ENCODE measurements around the gene PVALEF. TPM values are rescaled to one million over a fixed set of nuclear protein-coding genes. Genes with fewer than 3 reads are reported as not detected.

PVALEF gene
- total RNA-seq, 1 experiment from 2014 or later = not detected

- peaks cover 13% of the 10 kb centered on the region for H3K4me1 ChIP-seq (ENCODE audit: control insufficient read depth, insufficient read depth, low read length)
- in situ Hi-C loops (cut with HindIII; ENCODE audit: low pct_unique_long_range_greater_than_20kb, low sequenced_read_pairs) = no loop called here
- ATAC-seq (peak; percentile 8; the same call in 1 of the 2 replicates), DNase-seq (ENCODE audit: low read depth, low spot score) (no peak)
- no peaks in the 10 kb centered on the region for H3K9me3 ChIP-seq (ENCODE audit: control insufficient read depth, insufficient read depth, low read depth, low read length)
- peak overlapping the region; percentile 65 for H3K27ac ChIP-seq (ENCODE audit: low read length)
- TF ChIP-seq POLR2AphosphoS5 (IDR thresholded peaks at IDR 0.05; ENCODE audit: low read depth, low read length) (no peak), SIN3A (IDR thresholded peaks at IDR 0.05; ENCODE audit: borderline replicate concordance, insufficient read depth, low read depth, low read length) (0 out of 2 replicates have a peak, but pooled peaks have one; percentile 17)
- POLR2A ChIA-PET = interaction anchor here (0.6 to 1.2 kb wide), 3 partner anchors 17 to 178 kb away, joined by 3 to 4 read pairs (median 4); partner anchors contain the start of genes NDUFAF8 and TEPSIN
- CTCF ChIA-PET = interaction anchor here (0.6 to 1.2 kb wide), 4 partner anchors 22 to 350 kb away, joined by 4 to 17 read pairs (median 6); no protein-coding TSS in a partner anchor
- no TSS peak for BruUV-seq (replicated peaks)
- peak overlapping the region; percentile 76 to 81 for H3K4me3 ChIP-seq (ENCODE audit: low read depth in 2 of 2, low read length in 2 of 2)
- no peaks in the 10 kb centered on the region for H3K36me3 ChIP-seq (ENCODE audit: control insufficient read depth, insufficient read depth, low read length)
- intact Hi-C loops (cut with micrococcal nuclease; ENCODE audit: unreplicated experiment) = no loop called here
- no peaks in the 10 kb centered on the region for H3K27me3 ChIP-seq (ENCODE audit: control insufficient read depth, insufficient read depth, low read length)
Measured at GRCh38 chr17:81221842-81222619, 56.7 kb downstream of the PVALEF start.

- intact Hi-C loops (cut with micrococcal nuclease; ENCODE audit: unreplicated experiment) (no loop called here), in situ Hi-C loops (cut with HindIII; ENCODE audit: low pct_unique_long_range_greater_than_20kb, low sequenced_read_pairs) (no loop called here)
- Histone ChIP-seq H3K36me3 (ENCODE audit: control insufficient read depth, insufficient read depth, low read length) (no peaks in the 10 kb centered on the region), H3K4me1 (ENCODE audit: control insufficient read depth, insufficient read depth, low read length) (peaks cover 13% of the 10 kb centered on the region), H3K9me3 (ENCODE audit: control insufficient read depth, insufficient read depth, low read depth, low read length) (no peaks in the 10 kb centered on the region), H3K27me3 (ENCODE audit: control insufficient read depth, insufficient read depth, low read length) (no peaks in the 10 kb centered on the region), H3K4me3 (ENCODE audit: low read depth in 2 of 2, low read length in 2 of 2) (peak overlapping the region; percentile 76 to 81), H3K27ac (ENCODE audit: low read length) (peak overlapping the region; percentile 65)
- no TSS peak for BruUV-seq (replicated peaks)
- ChIA-PET POLR2A (interaction anchor here (0.6 to 1.2 kb wide), 7 partner anchors 17 to 403 kb away, joined by 3 to 18 read pairs (median 4); partner anchors contain the start of genes NDUFAF8 and TEPSIN), CTCF (interaction anchor here (0.6 to 1.2 kb wide), 4 partner anchors 22 to 351 kb away, joined by 4 to 17 read pairs (median 6); no protein-coding TSS in a partner anchor)
- ATAC-seq = peak; percentile 0; the same call in 1 of the 2 replicates
- TF ChIP-seq SIN3A (IDR thresholded peaks at IDR 0.05; ENCODE audit: borderline replicate concordance, insufficient read depth, low read depth, low read length) (0 out of 2 replicates have a peak, but pooled peaks have one; percentile 65), REST (IDR thresholded peaks at IDR 0.05; ENCODE audit: insufficient read depth in 1 of 2, low read depth in 2 of 2, low read length in 1 of 2) (no peak)
- no peak for DNase-seq (ENCODE audit: low read depth, low spot score)
Measured at GRCh38 chr17:81222620-81222905, 57.3 kb downstream of the PVALEF start.

- H3K27ac ChIP-seq (ENCODE audit: low read length) = peak within 1 kb of the TSS; percentile 80
- DNase-seq (ENCODE audit: low read depth, low spot score) (peak; percentile 77), ATAC-seq (peak; percentile 99)
- H3K4me1 ChIP-seq (ENCODE audit: control insufficient read depth, insufficient read depth, low read length) = peaks cover 13% of the 10 kb centered on the region
- no peaks in the 10 kb centered on the region for H3K9me3 ChIP-seq (ENCODE audit: control insufficient read depth, insufficient read depth, low read depth, low read length)
- CTCF ChIA-PET = interaction anchor here (0.6 to 1.2 kb wide), 5 partner anchors 23 to 351 kb away, joined by 4 to 17 read pairs (median 5); no protein-coding TSS in a partner anchor
- no TSS peak for BruUV-seq (replicated peaks)
- peak within 1 kb of the TSS; percentile 76 to 81 for H3K4me3 ChIP-seq (ENCODE audit: low read depth in 2 of 2, low read length in 2 of 2)
- TF ChIP-seq POLR2AphosphoS5 (IDR thresholded peaks at IDR 0.05; ENCODE audit: low read depth, low read length) = peak; percentile 60; the same call in 1 of the 2 replicates
- TF ChIP-seq CTCF (IDR thresholded peaks at IDR 0.05) = no peak
- TF ChIP-seq SIN3A (IDR thresholded peaks at IDR 0.05; ENCODE audit: borderline replicate concordance, insufficient read depth, low read depth, low read length) = peak; percentile 40; the same call in 1 of the 2 replicates
- TF ChIP-seq TCF7L2 (IDR thresholded peaks at IDR 0.05; ENCODE audit: low read depth, low read length) = peak; percentile 47; the same call in 1 of the 2 replicates
- TF ChIP-seq REST (IDR thresholded peaks at IDR 0.05; ENCODE audit: insufficient read depth in 1 of 2, low read depth in 2 of 2, low read length in 1 of 2) = no peak
- H3K36me3 ChIP-seq (ENCODE audit: control insufficient read depth, insufficient read depth, low read length) = no peaks in the 10 kb centered on the region
- POLR2A ChIA-PET = interaction anchor here (0.6 to 1.2 kb wide), 7 partner anchors 16 to 404 kb away, joined by 3 to 18 read pairs (median 4); partner anchors contain the start of genes NDUFAF8 and TEPSIN
- no peaks in the 10 kb centered on the region for H3K27me3 ChIP-seq (ENCODE audit: control insufficient read depth, insufficient read depth, low read length)
- in situ Hi-C loops (cut with HindIII; ENCODE audit: low pct_unique_long_range_greater_than_20kb, low sequenced_read_pairs) = no loop called here
- intact Hi-C loops (cut with micrococcal nuclease; ENCODE audit: unreplicated experiment) = no loop called here
Measured at GRCh38 chr17:81222906-81223761, 57.8 kb downstream of the PVALEF start, which contains the start of gene CEP131. Gene CEP131 (minus strand): TSS chr17:81222965. CDS start chr17:81220056, 2,909 bp downstream.

All from Panc1 (cell line).